ENCODE measurements around the gene PBX1.
A peak's percentile ranks its signal among the peaks of the same experiment; 100 is the strongest.

The PBX1 gene

DNA sequence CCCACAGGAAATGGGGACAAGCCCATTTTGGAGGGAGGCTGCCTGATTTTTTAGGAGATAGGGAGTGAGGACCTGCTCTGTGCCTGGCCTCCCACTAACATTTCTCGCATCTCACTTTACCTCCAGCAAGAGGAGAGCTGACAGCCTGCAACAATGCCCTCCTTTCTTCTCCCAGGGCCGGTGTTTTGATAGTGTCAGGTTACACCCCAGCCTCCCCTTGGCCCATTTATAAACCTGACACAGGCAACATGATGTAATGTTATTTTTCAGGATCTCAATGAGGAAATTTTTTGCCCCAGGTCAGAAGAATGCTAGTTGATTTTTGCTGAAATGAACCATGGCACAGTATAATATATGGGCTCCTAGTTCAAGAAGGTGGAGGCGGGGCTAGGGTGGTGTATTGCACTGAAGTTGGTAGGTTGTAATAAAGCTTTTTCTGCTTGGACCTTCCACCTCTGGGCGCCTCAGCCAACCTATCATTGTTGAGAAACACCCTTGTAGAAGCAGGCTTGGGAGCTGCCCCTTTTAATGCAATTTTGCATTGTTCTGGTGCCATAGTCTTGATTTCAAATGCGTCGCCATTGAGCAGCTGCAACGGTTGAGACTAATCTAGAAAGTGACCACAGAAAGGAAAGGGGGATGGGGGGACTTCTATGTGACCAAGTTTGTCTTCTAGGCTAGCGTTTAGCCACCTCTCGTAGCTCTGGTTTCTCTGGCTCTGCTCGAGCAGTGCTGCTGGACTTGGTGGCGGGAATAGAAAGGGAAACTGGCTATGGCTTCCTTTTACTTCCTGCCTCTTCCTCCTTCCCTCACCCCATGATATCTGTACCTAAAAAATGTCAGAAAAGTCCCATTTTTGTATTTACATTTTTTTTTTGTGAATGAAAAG, 53.0 kb downstream of the PBX1 start (continued):
- peak; percentile 62; the same call in 1 of the 2 replicates for TF ChIP-seq SP3 (tag by site-specific recombination; IDR thresholded peaks at IDR 0.05)
- TF ChIP-seq MYNN (tag by site-specific recombination; IDR thresholded peaks at IDR 0.05; ENCODE audit: borderline replicate concordance) = no peak; the same call in 1 of the 2 replicates
- no peak for TF ChIP-seq ZNF311 (tag by site-specific recombination; IDR thresholded peaks at IDR 0.05; ENCODE audit: borderline replicate concordance)
- TF ChIP-seq ZNF596 (tag by site-specific recombination; IDR thresholded peaks at IDR 0.05) = peak; percentile 73
- TF ChIP-seq, protein P1, sequence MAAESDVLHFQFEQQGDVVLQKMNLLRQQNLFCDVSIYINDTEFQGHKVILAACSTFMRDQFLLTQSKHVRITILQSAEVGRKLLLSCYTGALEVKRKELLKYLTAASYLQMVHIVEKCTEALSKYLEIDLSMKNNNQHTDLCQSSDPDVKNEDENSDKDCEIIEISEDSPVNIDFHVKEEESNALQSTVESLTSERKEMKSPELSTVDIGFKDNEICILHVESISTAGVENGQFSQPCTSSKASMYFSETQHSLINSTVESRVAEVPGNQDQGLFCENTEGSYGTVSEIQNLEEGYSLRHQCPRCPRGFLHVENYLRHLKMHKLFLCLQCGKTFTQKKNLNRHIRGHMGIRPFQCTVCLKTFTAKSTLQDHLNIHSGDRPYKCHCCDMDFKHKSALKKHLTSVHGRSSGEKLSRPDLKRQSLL (tag by site-specific recombination; IDR thresholded peaks at IDR 0.05) = peak; percentile 18; the same call in 1 of the 2 replicates
- peak; percentile 75; the same call in 1 of the 2 replicates for TF ChIP-seq ZNF610 (tag by site-specific recombination; IDR thresholded peaks at IDR 0.05; ENCODE audit: borderline replicate concordance)
- no peak for TF ChIP-seq ZNF132 (tag by site-specific recombination; IDR thresholded peaks at IDR 0.05; ENCODE audit: borderline replicate concordance)
- TF ChIP-seq ZNF621 (tag by site-specific recombination; IDR thresholded peaks at IDR 0.05) = no peak
- peak; percentile 43 for TF ChIP-seq ZNF510 (tag by site-specific recombination; IDR thresholded peaks at IDR 0.05; ENCODE audit: insufficient replicate concordance)
- TF ChIP-seq ZNF19 (tag by site-specific recombination; IDR thresholded peaks at IDR 0.05; ENCODE audit: low read depth) = no peak
- no peak for TF ChIP-seq HOXA7 (CRISPR knock-in tag; IDR thresholded peaks at IDR 0.05; ENCODE audit: borderline replicate concordance)
- TF ChIP-seq, protein P2, sequence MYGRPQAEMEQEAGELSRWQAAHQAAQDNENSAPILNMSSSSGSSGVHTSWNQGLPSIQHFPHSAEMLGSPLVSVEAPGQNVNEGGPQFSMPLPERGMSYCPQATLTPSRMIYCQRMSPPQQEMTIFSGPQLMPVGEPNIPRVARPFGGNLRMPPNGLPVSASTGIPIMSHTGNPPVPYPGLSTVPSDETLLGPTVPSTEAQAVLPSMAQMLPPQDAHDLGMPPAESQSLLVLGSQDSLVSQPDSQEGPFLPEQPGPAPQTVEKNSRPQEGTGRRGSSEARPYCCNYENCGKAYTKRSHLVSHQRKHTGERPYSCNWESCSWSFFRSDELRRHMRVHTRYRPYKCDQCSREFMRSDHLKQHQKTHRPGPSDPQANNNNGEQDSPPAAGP (tag by site-specific recombination; IDR thresholded peaks at IDR 0.05) = peak; percentile 97
- TF ChIP-seq, protein P3, sequence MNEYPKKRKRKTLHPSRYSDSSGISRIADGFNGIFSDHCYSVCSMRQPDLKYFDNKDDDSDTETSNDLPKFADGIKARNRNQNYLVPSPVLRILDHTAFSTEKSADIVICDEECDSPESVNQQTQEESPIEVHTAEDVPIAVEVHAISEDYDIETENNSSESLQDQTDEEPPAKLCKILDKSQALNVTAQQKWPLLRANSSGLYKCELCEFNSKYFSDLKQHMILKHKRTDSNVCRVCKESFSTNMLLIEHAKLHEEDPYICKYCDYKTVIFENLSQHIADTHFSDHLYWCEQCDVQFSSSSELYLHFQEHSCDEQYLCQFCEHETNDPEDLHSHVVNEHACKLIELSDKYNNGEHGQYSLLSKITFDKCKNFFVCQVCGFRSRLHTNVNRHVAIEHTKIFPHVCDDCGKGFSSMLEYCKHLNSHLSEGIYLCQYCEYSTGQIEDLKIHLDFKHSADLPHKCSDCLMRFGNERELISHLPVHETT (tag by site-specific recombination; IDR thresholded peaks at IDR 0.05) = peak; percentile 96
- TF ChIP-seq ZNF76 (tag by site-specific recombination; IDR thresholded peaks at IDR 0.05; ENCODE audit: borderline replicate concordance, low read depth) = no peak
- TF ChIP-seq ZNF221 (tag by site-specific recombination; IDR thresholded peaks at IDR 0.05; ENCODE audit: borderline replicate concordance) = no peak
- TF ChIP-seq ZEB2 (tag by site-specific recombination; IDR thresholded peaks at IDR 0.05) = peak; percentile 96
- TF ChIP-seq ZNF394 (tag by site-specific recombination; IDR thresholded peaks at IDR 0.05; ENCODE audit: borderline replicate concordance) = peak; percentile 78
- peak; percentile 89; the same call in 1 of the 2 replicates for TF ChIP-seq BCL11A (tag by site-specific recombination; IDR thresholded peaks at IDR 0.05; ENCODE audit: low read depth)
- TF ChIP-seq, protein P4, sequence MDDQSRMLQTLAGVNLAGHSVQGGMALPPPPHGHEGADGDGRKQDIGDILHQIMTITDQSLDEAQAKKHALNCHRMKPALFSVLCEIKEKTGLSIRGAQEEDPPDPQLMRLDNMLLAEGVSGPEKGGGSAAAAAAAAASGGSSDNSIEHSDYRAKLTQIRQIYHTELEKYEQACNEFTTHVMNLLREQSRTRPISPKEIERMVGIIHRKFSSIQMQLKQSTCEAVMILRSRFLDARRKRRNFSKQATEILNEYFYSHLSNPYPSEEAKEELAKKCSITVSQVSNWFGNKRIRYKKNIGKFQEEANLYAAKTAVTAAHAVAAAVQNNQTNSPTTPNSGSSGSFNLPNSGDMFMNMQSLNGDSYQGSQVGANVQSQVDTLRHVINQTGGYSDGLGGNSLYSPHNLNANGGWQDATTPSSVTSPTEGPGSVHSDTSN (CRISPR knock-in tag; IDR thresholded peaks at IDR 0.05) = no peak
- no peak for TF ChIP-seq ZNF354C (tag by site-specific recombination; IDR thresholded peaks at IDR 0.05; ENCODE audit: borderline replicate concordance, low read depth)
- TF ChIP-seq, protein P5, sequence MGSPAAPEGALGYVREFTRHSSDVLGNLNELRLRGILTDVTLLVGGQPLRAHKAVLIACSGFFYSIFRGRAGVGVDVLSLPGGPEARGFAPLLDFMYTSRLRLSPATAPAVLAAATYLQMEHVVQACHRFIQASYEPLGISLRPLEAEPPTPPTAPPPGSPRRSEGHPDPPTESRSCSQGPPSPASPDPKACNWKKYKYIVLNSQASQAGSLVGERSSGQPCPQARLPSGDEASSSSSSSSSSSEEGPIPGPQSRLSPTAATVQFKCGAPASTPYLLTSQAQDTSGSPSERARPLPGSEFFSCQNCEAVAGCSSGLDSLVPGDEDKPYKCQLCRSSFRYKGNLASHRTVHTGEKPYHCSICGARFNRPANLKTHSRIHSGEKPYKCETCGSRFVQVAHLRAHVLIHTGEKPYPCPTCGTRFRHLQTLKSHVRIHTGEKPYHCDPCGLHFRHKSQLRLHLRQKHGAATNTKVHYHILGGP (tag by site-specific recombination; IDR thresholded peaks at IDR 0.05) = no peak
- TF ChIP-seq ZNF558 (tag by site-specific recombination; IDR thresholded peaks at IDR 0.05) = peak; percentile 90
- TF ChIP-seq, protein P6, sequence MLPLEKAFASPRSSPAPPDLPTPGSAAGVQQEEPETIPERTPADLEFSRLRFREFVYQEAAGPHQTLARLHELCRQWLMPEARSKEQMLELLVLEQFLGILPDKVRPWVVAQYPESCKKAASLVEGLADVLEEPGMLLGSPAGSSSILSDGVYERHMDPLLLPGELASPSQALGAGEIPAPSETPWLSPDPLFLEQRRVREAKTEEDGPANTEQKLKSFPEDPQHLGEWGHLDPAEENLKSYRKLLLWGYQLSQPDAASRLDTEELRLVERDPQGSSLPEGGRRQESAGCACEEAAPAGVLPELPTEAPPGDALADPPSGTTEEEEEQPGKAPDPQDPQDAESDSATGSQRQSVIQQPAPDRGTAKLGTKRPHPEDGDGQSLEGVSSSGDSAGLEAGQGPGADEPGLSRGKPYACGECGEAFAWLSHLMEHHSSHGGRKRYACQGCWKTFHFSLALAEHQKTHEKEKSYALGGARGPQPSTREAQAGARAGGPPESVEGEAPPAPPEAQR (tag by site-specific recombination; IDR thresholded peaks at IDR 0.05) = no peak
- TF ChIP-seq TRIM28 (IDR thresholded peaks at IDR 0.05; ENCODE audit: borderline replicate concordance, low read length) = peak; percentile 86
- no peak for TF ChIP-seq ZNF133 (tag by site-specific recombination; IDR thresholded peaks at IDR 0.05)
- TF ChIP-seq, protein P7, sequence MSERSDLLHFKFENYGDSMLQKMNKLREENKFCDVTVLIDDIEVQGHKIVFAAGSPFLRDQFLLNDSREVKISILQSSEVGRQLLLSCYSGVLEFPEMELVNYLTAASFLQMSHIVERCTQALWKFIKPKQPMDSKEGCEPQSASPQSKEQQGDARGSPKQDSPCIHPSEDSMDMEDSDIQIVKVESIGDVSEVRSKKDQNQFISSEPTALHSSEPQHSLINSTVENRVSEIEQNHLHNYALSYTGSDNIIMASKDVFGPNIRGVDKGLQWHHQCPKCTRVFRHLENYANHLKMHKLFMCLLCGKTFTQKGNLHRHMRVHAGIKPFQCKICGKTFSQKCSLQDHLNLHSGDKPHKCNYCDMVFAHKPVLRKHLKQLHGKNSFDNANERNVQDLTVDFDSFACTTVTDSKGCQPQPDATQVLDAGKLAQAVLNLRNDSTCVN (tag by site-specific recombination; optimal IDR thresholded peaks at IDR 0.05) = no peak
- peak; percentile 99 for TF ChIP-seq GLIS1 (tag by site-specific recombination; IDR thresholded peaks at IDR 0.05)
- TF ChIP-seq ZNF623 (tag by site-specific recombination; IDR thresholded peaks at IDR 0.05) = no peak
- no peak for TF ChIP-seq ZNF112 (tag by site-specific recombination; IDR thresholded peaks at IDR 0.05)
- peak; percentile 93 for TF ChIP-seq ZNF664 (tag by site-specific recombination; IDR thresholded peaks at IDR 0.05)
- no peak for TF ChIP-seq ZNF404 (tag by site-specific recombination; IDR thresholded peaks at IDR 0.05)
